Activated gamma-delta T cell treated with Interleukin-2 at 50 U/mL for 16 hours (primary cell): ENCODE results near the gene CTRB2.
"Not testable (repeated sequence)": the region's sequence is repeated elsewhere in the genome, so short reads cannot be mapped to it uniquely, and the experiment has no call there.

Experiments used
- DNase-seq: peaks from one replicate; pipeline ENCODE4 v3.0.0-alpha.2; 2020

CTRB2 gene

GRCh38 chr16:75206749-75207451 is at the start of gene CTRB2:
Gene CTRB2 (minus strand): TSS chr16:75207161. CDS start chr16:75207141, 20 bp downstream.
- DNase-seq: no peak

DNA sequence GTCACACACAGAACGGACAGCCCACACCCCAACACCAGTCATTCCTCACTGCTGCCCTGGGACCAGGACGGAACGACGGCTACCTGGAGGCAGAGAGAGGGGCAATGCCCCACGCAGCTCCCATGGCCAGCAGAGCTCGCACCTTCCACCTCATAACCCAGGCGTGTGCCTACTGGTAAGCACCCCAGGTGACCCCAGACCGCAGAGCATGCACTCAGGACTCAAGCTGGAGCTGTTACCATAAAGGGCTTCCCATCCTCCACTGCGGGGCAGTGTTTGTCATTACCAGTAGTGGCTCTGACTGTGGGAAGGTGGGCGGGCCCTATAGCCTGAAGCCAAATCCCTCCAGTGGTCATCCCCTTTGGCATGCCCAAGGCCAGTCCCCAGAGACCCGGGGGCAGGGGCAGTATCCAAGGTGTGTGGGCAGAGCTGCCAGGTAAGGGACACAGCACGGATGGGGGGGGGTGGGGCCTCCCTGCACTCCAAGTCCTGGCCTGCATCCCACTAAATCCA is 49.2 kb upstream of the CTRB2 start:
- DNase-seq: no peak

GRCh38 chr16:75254359-75254837 is 47.4 kb upstream of the CTRB2 start:
- no peak for DNase-seq

- DNase-seq: no peak
Observed at GRCh38 chr16:75252946-75253911, 46.3 kb upstream of the CTRB2 start.

DNA sequence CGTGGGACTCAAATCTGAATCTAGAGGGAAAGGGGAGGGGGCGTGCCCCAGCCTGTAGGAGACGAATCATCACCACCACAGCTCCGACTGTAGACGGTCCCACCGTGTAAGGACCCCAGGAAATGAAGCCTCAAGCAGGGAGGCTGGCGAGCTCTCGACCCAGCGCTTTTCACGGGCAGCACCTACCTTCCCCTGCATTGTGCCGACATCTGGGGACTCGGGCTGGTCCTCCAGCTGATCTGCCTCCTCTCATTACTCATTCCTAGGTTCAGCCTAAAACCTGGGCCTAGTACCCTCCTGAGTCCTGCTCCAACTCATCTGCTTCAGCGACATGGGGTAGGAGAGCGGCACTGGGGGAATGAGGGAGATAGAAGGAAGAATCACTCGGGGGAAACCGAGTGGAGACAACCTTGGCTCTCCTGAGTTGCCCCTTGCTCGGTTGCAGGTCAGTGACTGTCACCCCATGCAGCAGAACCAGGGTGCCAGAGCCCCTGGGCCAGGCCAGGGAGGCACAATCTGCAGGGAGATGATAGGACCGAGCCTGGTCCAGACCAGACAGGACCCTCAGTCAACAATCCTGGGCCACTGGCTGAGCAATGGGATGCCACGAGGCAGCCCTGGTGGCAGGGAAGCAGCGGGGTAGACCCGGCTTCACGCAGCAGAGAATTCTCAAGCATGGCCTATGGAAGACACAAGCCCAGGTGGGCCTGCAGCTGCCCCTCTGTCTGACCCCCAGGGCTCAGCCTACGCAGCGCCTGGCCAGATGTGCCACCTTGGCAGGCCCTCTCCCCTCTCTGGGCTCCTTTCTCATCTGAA is 45.3 kb upstream of the CTRB2 start:
- no peak for DNase-seq

DNA sequence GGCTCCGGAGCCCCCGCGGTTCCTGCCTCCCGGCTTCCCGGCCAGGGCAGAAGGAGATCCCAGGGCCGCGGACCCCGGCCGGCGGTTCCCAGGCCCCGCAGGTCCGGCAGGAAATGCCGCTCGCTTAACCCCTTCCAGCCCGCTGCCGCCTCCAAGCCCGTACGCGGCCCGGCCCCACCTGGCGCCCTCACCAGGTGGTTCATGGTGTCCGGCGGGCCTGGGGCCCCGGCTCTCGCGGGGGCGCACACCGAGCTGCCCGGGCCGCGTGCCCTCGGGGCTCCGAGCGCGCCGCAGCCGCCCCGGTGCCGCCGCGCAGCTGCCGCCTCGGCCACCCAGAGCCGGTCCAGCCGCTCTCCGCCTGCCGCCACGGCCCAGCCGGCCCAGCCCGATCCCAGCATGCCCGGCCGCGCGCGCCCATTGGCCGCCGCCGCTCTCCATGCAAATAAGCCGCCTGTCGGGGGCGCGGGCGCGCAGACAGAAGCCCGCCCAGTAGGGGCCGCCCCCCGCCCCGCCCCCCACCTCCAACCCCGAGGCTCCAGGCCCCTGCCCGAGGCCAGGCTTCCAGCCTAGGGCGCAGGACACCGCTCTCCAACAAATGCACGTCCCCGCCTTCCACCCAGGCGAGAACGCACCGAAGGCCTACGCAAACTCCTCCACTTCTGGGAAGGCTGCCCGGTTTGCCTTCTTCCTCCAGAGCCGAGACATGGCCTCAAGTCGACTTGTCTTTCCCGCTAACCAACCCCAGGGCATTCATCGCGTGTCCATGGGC is 44.5 kb upstream of the CTRB2 start, which contains the start of gene BCAR1:
BCAR1 (minus strand) TSS at position 345 of the 769 bp plus-strand sequence; CDS start at position 203, 142 bp downstream.
- DNase-seq: no peak

DNA sequence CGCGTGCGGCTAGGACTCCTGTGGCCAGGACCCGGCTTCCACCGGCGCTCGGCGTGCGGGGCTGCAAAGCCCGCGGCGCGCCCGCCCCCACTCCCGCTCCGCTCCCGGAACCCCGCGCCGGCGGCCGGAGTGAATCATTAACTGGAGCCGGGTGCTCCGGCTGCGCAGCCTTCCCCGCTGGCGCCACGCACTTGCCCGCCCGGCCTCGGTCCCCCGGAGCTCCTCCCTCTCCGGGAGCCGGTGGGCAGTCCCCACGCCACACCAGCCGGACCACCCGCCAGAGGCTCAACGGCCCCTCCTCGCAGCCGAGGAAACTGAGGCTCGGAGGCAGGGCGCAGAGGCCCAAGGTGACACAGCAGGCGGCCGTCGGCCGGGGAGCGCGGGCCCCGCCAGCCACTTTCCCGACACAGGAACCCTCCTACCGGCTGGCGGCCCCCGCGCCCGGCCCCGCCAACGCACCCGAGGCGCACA is 43.9 kb upstream of the CTRB2 start:
- no peak for DNase-seq

DNA sequence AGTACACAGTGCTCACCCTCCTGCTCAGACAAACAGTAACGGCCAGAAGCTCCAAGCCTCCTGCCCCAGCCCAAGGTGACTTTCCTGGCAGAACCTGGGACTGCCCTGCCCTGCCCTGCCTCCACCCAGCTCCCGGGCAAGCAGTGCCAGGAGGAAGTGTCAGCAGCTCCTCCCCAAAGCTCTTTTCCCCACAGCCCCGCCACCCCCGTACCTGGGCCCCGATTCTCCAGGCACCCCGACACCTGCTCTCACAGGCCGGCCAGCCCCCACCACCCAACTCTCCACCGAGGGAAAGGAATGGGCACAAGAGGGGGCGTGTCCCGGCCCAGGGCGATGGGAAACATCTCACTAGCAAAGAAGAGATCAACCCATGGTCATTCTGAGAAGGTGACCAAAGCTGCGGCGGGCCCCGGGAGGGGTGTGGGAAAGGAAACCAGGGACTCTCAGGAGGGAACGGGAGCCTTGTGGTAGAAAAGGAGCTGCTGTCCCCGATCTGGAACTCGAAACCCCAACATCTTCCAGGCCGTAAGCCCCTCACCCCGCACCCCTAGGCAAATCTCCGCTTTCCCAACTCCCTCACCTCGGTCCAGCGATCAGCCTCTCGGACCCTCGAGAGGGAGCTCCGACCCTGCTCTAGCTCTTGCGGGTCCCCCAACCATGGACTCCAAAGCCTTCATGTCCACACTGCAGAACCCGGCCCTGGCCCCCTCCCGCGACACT is 43.3 kb upstream of the CTRB2 start:
- DNase-seq: no peak

DNA sequence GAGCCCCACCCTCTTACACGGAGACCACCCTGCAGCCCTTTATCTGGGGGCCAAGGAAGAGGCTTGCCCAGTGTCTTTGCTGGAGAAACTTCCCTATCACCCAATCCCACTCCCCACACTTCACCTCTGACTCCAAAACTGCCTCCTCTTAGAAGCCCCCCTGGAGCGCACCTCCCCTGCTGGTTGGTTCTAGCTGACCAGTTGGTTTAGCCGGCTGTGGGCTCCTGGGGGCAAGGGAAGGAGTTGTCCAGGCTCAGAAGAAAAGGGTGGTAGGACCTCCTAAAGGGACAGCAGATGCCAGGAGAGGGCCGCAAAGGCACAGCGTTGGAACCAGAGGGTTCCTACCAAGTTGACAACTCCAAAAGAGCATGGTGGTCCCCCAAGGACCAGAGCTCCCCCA is 42.5 kb upstream of the CTRB2 start:
- DNase-seq: no peak

DNA sequence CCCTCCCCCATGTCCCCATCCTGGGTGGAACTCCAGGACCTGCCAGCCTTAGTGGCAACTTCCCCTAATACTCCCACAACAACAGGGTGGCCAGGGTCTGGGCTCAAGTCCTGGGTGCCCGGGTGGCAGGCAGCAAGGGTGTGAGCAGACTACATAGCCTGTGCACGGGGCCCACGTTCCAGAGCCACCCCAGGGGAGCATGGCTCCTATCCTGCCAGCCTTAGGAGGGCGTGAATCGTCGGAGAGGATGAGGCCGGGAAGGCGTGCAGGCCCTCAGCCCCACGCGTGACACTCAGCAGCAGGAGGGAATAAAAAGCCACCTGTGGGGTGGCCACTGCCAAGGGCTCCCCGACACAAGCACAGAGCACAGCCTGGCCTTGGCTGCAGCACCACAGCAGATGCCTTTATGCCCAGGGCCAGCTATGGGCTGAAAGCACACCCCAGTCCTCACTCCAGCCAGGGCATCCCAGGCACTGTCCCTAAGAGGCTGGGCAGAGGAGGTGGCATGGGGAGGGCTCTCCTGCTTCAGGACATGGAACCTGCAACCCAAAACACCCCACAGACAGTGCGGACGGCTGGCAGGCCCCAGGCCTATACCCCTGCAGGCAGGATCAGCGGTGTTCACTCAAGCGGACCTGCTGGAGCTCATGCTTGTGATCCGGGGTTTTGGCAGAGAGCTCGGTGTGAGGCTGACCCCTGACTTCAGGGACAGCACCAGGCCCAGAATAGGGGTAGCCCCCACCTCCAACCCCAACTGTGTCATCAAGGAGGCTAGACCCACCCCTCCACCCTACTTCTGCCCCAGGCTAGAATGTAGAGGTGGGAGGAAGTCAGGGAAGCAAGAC is 41.8 kb upstream of the CTRB2 start:
- no peak for DNase-seq

GRCh38 chr16:75248142-75248535 is 41.2 kb upstream of the CTRB2 start:
- DNase-seq: no peak

- no peak for DNase-seq
Observed at GRCh38 chr16:75247249-75247648, 40.3 kb upstream of the CTRB2 start.

DNA sequence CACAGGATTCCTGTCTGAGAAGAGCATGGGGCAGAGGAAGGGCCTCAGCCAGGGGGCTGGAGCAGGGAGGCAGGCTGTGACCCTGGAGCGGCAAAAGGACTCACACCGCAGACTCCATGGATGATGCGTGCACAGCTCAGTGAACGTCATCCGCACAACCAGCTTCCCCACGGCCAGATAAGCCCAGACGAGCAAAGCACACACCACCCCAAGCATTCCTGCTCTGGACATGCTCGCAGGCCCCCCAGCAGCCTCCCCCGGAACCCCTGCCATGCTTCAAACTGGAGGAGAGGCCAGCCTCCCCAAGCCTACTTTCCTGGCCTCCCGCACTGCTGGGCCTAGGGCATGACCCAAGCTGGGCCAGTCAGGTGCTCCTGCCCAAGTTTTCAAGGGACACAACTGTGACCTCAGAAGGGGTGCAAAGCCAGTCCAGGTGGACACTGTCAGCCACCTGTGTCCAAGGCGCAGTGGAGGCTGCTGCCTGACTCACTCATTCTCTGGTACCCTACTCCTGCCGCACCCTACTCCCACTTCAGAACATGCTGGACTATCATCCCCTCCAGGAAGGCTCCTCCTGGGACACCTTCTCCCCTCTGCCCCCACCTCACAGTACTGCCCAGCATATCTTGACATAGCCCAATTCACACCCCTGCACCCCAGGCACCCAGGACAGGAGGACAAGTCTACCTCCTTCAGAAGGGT is 39.7 kb upstream of the CTRB2 start:
- DNase-seq: no peak

DNA sequence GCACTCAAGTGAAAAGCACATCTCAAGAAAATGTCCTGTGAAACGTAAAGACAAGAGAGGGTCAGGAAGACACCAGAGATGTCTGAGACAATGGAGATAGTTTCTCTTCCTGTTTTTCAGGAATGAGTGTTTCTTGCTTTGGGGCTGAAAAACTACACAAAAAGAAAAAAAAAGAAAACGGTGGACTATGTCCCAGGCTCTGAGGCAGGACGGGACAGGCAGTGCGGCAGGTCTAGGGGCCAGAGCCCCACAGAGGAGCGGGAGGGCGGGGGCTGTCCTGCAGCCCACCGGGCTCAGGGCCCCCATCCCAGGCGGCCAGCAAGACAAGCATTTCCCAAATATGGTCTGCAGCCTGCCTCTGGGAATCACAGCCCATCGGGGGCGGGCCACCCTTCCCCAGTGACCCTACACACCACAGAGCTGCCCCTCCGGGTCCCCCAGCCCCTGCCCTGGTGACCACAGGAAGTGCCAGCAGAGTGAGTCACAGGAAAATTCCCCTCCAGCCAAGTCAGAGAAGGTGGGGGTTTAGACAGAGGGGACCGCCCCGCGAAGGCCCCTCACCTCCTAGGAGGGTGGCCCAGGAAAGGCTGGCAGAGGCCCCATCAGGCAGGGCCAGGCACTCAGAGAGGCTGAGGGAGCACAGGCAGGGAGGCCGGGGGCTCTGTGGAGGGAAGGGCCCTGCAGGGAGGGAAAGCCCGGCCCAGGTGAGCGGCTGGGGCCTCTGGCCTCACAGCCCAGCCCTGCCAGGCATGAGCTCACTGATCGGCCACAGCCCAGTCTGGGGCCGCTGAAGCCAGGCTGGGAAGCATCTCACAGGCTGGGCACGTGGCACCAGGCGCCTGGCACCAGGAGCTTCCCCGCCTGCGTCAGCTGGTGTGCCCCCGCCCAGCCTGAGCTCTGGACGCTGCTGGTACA is 38.1 kb upstream of the CTRB2 start:
- no peak for DNase-seq

DNA sequence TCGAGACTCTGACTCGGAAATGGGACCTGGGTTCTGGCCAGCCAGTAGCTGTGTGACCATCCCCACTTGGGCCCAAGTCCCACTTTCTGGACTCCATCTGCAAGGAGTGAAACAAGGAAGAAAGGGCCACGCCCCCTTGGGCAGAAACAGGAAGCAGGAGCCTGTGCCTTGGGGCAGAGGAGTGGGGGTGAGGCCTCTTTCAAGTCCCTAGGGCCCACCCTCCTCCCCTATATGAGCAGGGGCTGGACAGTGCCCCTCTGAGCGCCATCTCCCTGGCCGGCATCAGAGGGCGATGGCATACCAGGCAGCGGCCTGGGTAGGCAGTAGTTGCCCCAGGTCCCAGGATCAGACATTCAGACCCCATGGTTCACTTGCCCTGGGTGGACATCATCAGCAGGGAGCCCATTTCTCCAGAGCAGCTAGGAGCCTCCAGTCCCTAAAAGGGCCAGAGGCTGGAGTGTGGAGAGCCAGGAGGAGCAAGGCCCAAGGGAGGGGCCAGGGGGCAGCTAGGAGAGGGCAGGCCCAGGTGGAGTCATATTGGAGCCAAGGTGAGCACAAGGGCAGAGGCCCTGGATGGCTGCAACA is 37.4 kb upstream of the CTRB2 start:
- no peak for DNase-seq

DNA sequence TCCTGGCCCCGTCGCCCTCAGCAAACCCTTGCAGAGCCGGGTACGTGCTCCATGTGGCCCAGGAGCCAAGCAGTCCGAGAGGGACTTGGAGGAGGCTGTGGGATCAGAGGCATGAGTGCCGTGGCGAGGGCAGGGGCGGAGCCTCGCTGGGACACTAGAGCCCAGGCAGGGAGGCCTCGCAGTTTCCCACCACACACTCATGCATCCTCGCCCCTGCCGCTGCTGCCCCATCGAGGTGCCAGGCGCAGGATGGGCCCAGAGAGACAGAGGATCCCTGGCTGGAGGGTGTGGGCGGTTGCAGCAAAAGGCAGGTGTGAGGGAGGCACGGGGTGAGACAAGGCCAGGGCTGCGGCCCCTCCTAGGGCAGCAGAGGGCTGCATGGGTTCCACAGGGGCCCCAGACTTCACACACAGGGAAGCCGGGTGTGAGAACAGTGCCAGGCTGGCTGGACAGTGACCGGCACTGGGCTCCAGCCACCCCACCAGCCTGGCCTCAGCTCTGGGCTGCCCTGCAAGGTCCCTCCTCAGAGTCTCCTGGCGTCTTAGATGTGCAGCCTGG is 36.8 kb upstream of the CTRB2 start:
- DNase-seq: no peak

DNA sequence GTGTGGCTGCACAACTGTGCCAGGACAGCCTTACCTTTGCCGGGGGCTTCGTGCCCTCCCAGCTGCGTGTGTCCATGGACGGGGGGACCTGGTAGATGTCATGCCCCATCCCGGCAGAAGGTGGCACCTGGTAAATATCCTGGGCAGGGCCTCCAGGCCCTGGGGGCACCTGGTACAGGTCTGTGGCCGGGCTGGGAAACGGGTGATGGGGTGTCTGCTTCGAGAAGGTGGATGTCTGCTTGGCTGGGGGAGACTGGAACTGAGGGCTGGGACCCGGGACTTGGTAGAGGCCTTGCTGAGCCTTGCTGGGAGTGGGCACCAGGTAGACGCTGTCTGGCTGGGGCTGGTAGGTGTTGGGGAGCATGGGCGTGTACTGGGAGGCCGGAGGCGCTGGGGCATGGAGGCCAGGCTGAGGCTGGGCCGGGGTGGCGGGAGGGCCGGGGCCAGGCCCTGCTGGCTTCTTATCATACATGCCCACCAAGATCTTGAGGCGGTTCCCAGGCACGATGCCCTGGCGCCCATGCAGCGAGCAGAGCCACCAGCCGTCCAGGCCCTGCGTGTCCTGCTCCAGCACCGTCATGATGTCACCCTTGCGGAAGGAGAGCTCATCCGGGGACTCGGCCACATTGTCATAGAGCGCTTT is 35.6 kb upstream of the CTRB2 start:
- not testable (repeated sequence) for DNase-seq
